NCI-H1092 treated with DMSO at 0.1 percent for 48 hours (cell line): ENCODE measurements around the gene PRELID3B.

Experiments
- DNase-seq: peaks from one replicate; lab custom pipeline; 2025; lab: John Stamatoyannopoulos, UW

Gene PRELID3B

GRCh38 chr20:59042151-59042795 lies at the start of gene PRELID3B:
Gene PRELID3B (minus strand): TSS chr20:59042786. CDS start chr20:59042730, 56 bp downstream.
- DNase-seq: no peak

GRCh38 chr20:59087829-59088433 lies 45.3 kb upstream of the PRELID3B start:
- peak; percentile 34 for DNase-seq

GRCh38 chr20:59086923-59087322 lies 44.3 kb upstream of the PRELID3B start:
- DNase-seq: no peak

- DNase-seq: peak; percentile 38
Measured at GRCh38 chr20:59084041-59084850, 41.7 kb upstream of the PRELID3B start.

GRCh38 chr20:59082981-59083380 lies 40.4 kb upstream of the PRELID3B start:
- DNase-seq: no peak

GRCh38 chr20:59082077-59082740 lies 39.6 kb upstream of the PRELID3B start:
- DNase-seq: no peak

- DNase-seq: no peak
Measured at GRCh38 chr20:59081036-59081435, 38.5 kb upstream of the PRELID3B start.

GRCh38 chr20:59078231-59078630 lies 35.6 kb upstream of the PRELID3B start:
- DNase-seq: no peak

GRCh38 chr20:59077705-59078104 lies 35.1 kb upstream of the PRELID3B start:
- no peak for DNase-seq

- DNase-seq: no peak
Measured at GRCh38 chr20:59075934-59076508, 33.4 kb upstream of the PRELID3B start.

- no peak for DNase-seq
Measured at GRCh38 chr20:59074456-59074855, 31.9 kb upstream of the PRELID3B start.

- DNase-seq: no peak
Measured at GRCh38 chr20:59073582-59073981, 31.0 kb upstream of the PRELID3B start.

- DNase-seq: no peak
Measured at GRCh38 chr20:59071216-59071615, 28.6 kb upstream of the PRELID3B start.

GRCh38 chr20:59069026-59069425 lies 26.4 kb upstream of the PRELID3B start:
- DNase-seq: no peak

GRCh38 chr20:59068534-59068933 lies 25.9 kb upstream of the PRELID3B start:
- no peak for DNase-seq

- DNase-seq: no peak
Measured at GRCh38 chr20:59064214-59064722, 21.7 kb upstream of the PRELID3B start.

GRCh38 chr20:59063358-59064213 lies 21.0 kb upstream of the PRELID3B start:
- no peak for DNase-seq

- DNase-seq: no peak
Measured at GRCh38 chr20:59062081-59062480, 19.5 kb upstream of the PRELID3B start.

GRCh38 chr20:59055302-59055701 lies 12.7 kb upstream of the PRELID3B start:
- no peak for DNase-seq

GRCh38 chr20:59051666-59052185 lies 9.1 kb upstream of the PRELID3B start:
- no peak for DNase-seq

GRCh38 chr20:59050437-59050836 lies 7.9 kb upstream of the PRELID3B start:
- no peak for DNase-seq
